RPMI7951 (cell line): ENCODE results near the gene INSL6. TPM values are rescaled to one million over a fixed set of nuclear protein-coding genes. Genes with fewer than 3 reads are reported as not detected.
"Not testable (repeated sequence)": the region's sequence is repeated elsewhere in the genome, so short reads cannot be mapped to it uniquely, and the experiment has no call there.

Experiments used
- DNase-seq: peaks from one replicate; pipeline ENCODE4 v3.0.0-alpha.2; 2012; ENCODE audit warnings: low read depth
- total RNA-seq: library from RNA; depleted of rRNA; stranded (reverse); fragments of >200 nt; shearing (Covaris generic); gene quantifications from 2 replicates; pipeline ENCODE4 v1.2.3, GENCODE V29; 2014; rRNA removed

The INSL6 gene
- not detected in 2 replicates for total RNA-seq

GRCh38 chr9:5185220-5185840 lies at the start of gene INSL6:
Gene INSL6, minus strand, starts transcription at chr9:5185639. Its CDS starts 37 bp downstream, at chr9:5185602.
- DNase-seq: no peak

GRCh38 chr9:5231212-5231611 lies 45.8 kb upstream of the INSL6 start, which contains the start of gene INSL4:
Gene INSL4, plus strand, starts transcription at chr9:5231419. Its CDS starts 105 bp downstream, at chr9:5231524.
- peak; percentile 7 for DNase-seq

- no peak for DNase-seq
These were observed 45.1 kb upstream of the INSL6 start for GRCh38 chr9:5230554-5230953.

- no peak for DNase-seq
These were observed 19.6 kb upstream of the INSL6 start for GRCh38 chr9:5205071-5205470.

GRCh38 chr9:5195463-5195862 lies 10.0 kb upstream of the INSL6 start:
- DNase-seq: no peak

- no peak for DNase-seq
These were observed 7.9 kb upstream of the INSL6 start for GRCh38 chr9:5193345-5193744.

GRCh38 chr9:5191985-5192384 lies 6.5 kb upstream of the INSL6 start:
- no peak for DNase-seq

- DNase-seq: no peak
These were observed 2.9 kb upstream of the INSL6 start for GRCh38 chr9:5188060-5188984.

GRCh38 chr9:5186416-5187169 lies 1.2 kb upstream of the INSL6 start:
- DNase-seq: peak; percentile 58

- no peak for DNase-seq
These were observed 663 bp downstream of the INSL6 start for GRCh38 chr9:5184776-5185175.

- not testable (repeated sequence) for DNase-seq
These were observed 4.8 kb downstream of the INSL6 start for GRCh38 chr9:5180631-5181030.

- peak; percentile 6 for DNase-seq
These were observed 7.2 kb downstream of the INSL6 start for GRCh38 chr9:5178126-5178805.

GRCh38 chr9:5146241-5146640 lies 39.2 kb downstream of the INSL6 start:
- no peak for DNase-seq

GRCh38 chr9:5144217-5144616 lies 41.2 kb downstream of the INSL6 start:
- DNase-seq: no peak

GRCh38 chr9:5140151-5140550 lies 45.3 kb downstream of the INSL6 start:
- no peak for DNase-seq

- no peak for DNase-seq
These were observed 62.9 kb downstream of the INSL6 start for GRCh38 chr9:5122516-5122915.

GRCh38 chr9:5122116-5122515 lies 63.3 kb downstream of the INSL6 start:
- no peak for DNase-seq

- DNase-seq: no peak
These were observed 71.3 kb downstream of the INSL6 start for GRCh38 chr9:5113994-5114748.
